GM18873 (cell line): Measurements from ENCODE around the gene CACNA1F.
"Not testable (repeated sequence)": the region's sequence is repeated elsewhere in the genome, so short reads cannot be mapped to it uniquely, and the experiment has no call there.

Experiments
- ATAC-seq: cut with Tn5 transposase; IDR thresholded peaks from one replicate; pipeline ENCODE4 v1.9.1; 2021; ENCODE audit warnings: mild to moderate bottlenecking, moderate library complexity, moderate number of reproducible peaks; ENCODE audit not compliant: unreplicated experiment, low FRiP score

Gene CACNA1F

GRCh38 chrX:49178537-49178936 lies 54.6 kb downstream of the CACNA1F start:
- no peak for ATAC-seq

DNA sequence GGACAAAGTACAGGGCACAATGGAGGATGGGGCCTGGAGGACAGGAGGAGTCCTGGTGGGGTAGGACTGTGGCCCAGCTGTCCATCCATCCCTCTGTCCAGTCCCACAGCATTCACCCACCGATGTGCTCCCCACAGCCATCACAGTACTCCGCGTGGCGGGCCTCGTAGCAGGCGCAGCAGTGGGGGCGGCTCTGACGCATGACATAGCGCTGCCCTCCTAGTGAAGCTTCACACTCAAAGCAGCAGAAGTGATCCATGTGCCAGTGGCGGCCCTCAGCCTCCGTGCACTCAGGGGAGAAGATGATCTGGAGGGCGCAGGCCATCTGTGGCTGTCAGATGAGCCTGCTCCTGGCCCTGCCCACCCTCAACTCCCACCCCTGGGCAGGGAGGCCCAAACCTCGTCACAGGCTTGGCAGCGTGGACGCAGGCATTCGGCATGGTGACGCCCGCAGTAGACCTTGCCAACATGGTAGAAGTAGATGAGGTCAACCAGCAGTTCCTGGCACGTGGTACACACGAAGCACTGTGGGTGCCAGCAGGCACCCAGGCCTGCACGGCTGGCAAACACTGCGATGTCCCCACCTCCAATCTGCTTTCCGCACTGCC lies 55.2 kb downstream of the CACNA1F start:
- no peak for ATAC-seq

DNA sequence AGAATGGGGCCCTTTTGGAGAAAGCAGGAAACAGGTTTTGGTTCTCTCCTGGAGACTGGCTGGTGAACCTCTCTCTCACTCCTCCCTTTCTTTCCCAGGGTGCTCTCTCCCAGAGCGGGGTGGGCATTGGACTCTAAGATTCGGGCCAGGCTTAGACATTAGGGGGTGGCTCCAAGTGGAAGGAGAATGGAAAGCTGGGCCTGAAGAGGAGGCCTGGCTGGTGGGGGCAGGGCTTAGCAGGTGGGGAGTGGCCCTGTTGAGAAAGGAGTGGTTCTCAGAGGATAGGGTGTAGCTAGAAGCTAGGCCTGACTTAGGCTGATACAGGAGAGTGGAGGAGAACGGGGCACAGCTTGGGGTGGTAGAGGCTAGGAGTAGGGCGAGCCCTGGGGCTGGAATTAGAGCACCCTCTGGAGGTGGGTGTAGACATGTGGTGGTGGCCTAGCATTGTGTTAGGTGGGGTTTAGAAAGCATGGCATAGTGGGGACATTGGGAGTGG lies 55.8 kb downstream of the CACNA1F start:
- ATAC-seq, result no peak

DNA sequence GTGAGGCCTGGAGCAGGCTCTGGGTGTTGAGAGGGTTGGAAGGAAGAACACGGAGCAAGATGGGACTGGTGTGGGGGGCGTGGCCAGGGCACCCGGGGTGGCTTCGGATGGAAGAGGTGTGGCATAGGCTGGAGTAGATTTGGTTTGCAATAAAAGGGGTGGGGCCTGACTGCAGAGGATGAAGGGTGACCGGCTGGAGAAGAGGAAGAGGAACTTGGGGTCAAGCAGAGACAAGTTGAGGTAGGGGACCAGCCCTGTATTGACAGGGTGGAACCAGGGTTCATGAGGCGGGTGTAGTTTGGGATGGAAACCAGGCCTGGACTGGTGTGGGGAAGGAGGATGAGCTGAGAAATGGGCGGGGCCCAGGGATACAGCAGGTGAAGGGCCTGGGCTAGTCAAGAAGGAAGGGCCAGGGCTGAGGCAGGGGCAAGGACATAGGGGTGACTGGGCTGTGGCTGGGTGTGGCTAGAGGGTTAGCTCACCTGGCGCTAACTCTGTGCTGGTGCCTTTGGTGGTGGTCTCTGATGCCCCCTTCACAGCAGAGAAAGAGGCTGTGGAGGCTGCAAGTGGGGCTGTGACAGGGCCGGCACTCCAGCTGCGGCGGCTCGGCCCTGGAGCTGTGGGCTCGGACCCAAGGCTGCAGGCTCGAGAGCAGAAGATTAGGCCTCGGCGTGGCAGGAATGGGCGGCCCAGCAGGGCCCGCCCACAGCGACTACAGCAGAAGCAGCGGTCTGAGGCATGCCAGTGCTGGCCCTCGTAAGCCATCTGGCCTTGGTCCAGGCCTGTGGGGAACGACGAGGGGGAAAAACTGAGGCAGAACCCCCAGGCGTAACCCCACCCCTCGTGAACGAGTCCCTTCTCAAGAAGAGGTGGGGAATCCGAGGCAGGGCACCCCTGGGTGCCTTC lies 56.5 kb downstream of the CACNA1F start:
- no peak for ATAC-seq

- no peak for ATAC-seq
Observed at GRCh38 chrX:49175435-49176274, 57.5 kb downstream of the CACNA1F start.

DNA sequence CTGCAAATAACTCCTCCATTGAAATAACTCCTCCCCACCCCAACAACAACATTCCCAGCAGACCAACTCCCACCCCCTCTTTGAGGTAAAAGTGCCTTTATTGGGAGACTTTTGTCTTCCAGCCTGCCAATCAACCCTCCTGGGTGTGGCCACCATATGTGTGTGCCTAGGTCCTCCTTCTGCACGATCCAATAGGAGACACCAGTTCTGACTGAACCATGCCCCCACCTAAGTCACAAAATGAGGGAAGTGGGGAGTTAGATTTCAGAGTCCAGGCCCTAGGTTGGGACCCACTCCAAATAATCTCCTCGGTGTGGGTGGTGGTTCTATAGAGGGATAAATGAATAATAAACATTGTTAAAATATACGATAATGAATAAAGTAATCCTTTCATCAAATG lies 58.4 kb downstream of the CACNA1F start:
- no peak for ATAC-seq

GRCh38 chrX:49173544-49173943 lies 59.6 kb downstream of the CACNA1F start:
- ATAC-seq, result not testable (repeated sequence)

- ATAC-seq, result peak; percentile 49
Observed at GRCh38 chrX:49172280-49172780, 60.8 kb downstream of the CACNA1F start.

DNA sequence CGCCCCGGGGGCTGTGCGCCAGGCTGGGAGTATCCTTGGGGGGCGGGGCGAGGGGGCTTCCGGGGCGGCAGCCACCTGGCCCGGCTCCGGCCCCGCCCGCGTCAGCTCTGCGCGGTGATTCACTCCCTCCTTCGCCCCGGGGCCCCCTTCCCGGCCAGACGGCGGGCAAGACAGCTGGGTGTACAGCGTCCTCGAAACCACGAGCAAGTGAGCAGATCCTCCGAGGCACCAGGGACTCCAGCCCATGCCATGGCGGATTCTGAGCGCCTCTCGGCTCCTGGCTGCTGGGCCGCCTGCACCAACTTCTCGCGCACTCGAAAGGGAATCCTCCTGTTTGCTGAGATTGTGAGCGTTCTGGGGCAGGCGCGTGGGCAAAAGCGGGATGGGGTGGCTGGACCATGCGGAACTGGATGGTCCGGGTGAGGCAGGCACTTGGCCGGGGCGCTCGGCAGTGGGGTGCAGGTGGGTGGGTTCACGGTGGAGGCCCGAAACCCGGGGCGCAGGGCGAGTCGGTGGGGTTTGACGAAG lies 61.3 kb downstream of the CACNA1F start, which contains the start of gene PLP2:
PLP2 (plus strand) TSS at position 147 of the 528 bp plus-strand sequence; CDS start at position 250, 103 bp downstream.
- no peak for ATAC-seq

- ATAC-seq, result no peak
Observed at GRCh38 chrX:49167740-49168108, 65.4 kb downstream of the CACNA1F start.

DNA sequence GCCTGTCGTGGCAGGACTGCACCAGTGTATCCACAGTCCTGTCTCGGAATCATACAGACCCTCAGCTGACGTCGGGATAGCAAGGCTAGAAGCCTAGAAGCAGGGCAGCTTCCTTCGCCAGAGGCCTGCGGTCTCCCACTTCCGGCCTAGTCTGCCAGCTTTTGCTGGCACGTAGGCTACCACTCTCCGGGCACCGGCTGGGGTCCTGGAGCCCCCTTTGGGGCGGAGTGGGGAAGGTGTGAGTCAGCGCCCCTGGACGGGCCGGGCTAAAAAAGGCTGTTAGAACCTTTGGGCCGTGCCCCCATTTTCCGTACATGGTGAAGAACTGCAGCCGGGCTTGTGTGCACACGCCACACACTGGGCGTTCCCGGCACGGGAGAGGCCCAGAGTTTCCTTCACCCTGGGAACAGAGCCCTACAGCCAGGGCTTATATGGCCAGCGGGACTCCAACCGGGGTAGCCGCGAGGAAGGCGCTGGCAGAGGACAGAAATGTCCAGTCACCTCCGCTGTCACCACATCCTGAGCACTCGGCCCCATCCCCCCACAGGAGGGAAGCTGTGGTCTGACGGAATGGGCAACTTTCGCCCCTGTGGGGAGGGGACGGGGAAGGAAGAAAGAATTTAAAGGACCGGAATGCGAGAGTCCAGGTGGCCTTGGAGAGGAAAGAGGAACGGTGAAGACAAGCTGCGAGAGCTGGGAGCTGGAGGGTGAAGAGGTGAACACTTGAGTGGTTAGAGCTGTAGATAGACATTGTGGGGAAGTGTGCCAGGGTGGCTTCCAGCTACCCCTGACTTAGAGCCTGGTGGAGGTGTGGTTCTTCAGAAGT lies 66.0 kb downstream of the CACNA1F start:
- no peak for ATAC-seq

- peak; percentile 41 for ATAC-seq
Observed at GRCh38 chrX:49165901-49166881, 66.9 kb downstream of the CACNA1F start.

DNA sequence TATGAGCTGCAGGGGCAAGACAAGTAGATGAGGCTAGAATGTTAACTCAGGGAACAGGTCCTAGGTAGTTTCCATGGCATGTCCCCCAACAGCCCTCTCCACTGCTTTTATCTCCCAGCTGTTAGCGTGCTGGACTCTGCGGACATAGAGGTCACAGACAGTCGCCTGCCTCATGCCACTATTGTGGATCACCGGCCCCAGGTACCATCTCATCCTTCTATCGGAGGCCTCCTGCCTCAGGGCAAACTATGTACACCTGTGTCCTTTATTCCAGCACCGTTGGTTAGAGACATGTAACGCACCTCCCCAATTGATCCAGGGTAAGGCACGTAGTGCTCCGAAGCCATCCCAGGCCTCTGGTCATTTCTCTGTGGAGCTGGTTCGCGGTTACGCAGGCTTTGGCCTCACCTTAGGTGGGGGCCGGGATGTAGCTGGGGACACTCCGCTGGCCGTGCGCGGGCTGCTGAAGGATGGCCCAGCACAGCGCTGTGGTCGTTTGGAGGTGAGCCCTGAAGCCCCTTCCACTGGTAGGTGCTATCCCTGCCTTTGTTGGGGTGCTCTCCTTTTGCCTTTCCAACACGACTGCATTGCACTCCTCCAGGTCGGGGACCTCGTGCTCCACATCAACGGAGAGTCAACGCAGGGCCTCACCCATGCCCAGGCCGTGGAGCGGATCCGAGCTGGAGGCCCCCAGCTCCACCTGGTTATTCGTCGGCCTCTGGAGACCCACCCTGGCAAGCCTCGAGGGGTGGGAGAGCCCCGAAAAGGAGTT lies 68.4 kb downstream of the CACNA1F start:
- no peak for ATAC-seq

GRCh38 chrX:49163555-49164419 lies 69.4 kb downstream of the CACNA1F start:
- no peak for ATAC-seq

- no peak for ATAC-seq
Observed at GRCh38 chrX:49162620-49163019, 70.5 kb downstream of the CACNA1F start, which contains the start of gene MAGIX. TSS of gene MAGIX (plus strand) at chrX:49162758. CDS start at chrX:49162890, 132 bp downstream.

GRCh38 chrX:49161632-49162031 lies 71.5 kb downstream of the CACNA1F start:
- ATAC-seq, result no peak
